Upper lobe of left lung (tissue), 6 donors: Measurements from ENCODE around the gene GASK1A. TPM values are rescaled to one million over a fixed set of nuclear protein-coding genes. Genes with fewer than 3 reads are reported as not detected.

Experiments used
- ATAC-seq, 2 donors: fragments of 200-7000 bp; cut with Tn5 transposase; one replicate each; pipeline ENCODE4 v1.9.1; 2022; ENCODE audit warnings: mild to moderate bottlenecking in 2 of 2, moderate library complexity in 2 of 2; ENCODE audit not compliant: low FRiP score in 2 of 2
- DNase-seq, 2 donors: peaks; one replicate each; pipeline ENCODE4 v3.0.0-alpha.2; 2019 to 2020
- H3K27ac ChIP-seq, 4 donors: fragments of 200-600 bp; sonication (generic); one replicate each; pipeline ENCODE4 v1.5.1; 2016 to 2019
- H3K27me3 ChIP-seq, 4 donors: fragments of 200-600 bp; sonication (generic); one replicate each; pipeline ENCODE4 v1.5.1; 2017 to 2019
- H3K36me3 ChIP-seq, 4 donors: fragments of 200-600 bp; sonication (generic); one replicate each; pipeline ENCODE4 v1.5.1; 2016 to 2019
- H3K4me1 ChIP-seq, 4 donors: fragments of 200-600 bp; sonication (generic); one replicate each; pipeline ENCODE4 v1.5.1; 2018 to 2019
- H3K4me3 ChIP-seq, 4 donors: fragments of 200-600 bp; sonication (generic); one replicate each; pipeline ENCODE4 v1.5.1; 2017 to 2019; ENCODE audit warnings: mild to moderate bottlenecking in 2 of 4, moderate library complexity in 1 of 4
- H3K9me3 ChIP-seq, 4 donors: fragments of 200-600 bp; sonication (generic); one replicate each; pipeline ENCODE4 v1.5.1; 2018 to 2019
- EP300 ChIP-seq, 4 donors: sonication (generic); formaldehyde crosslinking; IDR thresholded peaks; one replicate each; pipeline ENCODE4 v1.5.1; 2017; ENCODE audit warnings: antibody characterized with exemption in 4 of 4, control low read depth in 2 of 4
- POLR2A ChIP-seq, 4 donors: fragments of 450-650 bp; IDR thresholded peaks; one replicate each; pipeline ENCODE4 v1.5.1; 2016 to 2017; ENCODE audit warnings: antibody characterized with exemption in 4 of 4, mild to moderate bottlenecking in 2 of 4
- POLR2AphosphoS5 ChIP-seq, 2 donors: sonication (generic); formaldehyde crosslinking; IDR thresholded peaks; one replicate each; pipeline ENCODE4 v1.5.1; 2017; ENCODE audit warnings: antibody characterized with exemption in 2 of 2
- WGBS, 2 donors: methylation state at CpG; one replicate each; pipeline ENCODE4 v1.1.5; 2017 to 2018; 5-methylcytosine and 5-hydroxymethylcytosine counted together
- total RNA-seq, 6 donors: library from RNA; depleted of rRNA in 4 of 6; stranded (reverse); fragments of >200 nt in 4 of 6; gene quantifications; one replicate each; pipeline versions ENCODE4 v1.1.0 to v1.2.1, GENCODE V29; 2016 to 2021
- TF ChIP-seq, protein P1 (sequence below), 6 experiments: fragments of 450-650 bp in 4 of 6; fragments of 200-600 bp in 2 of 6; sonication (generic) in 2 of 6; IDR thresholded peaks; one replicate each; pipeline ENCODE4 v1.5.1; 2016 to 2019; ENCODE audit warnings: antibody characterized with exemption in 6 of 6
- donor health status: DM: no; HTN: no; CAD: no; lungs with moderate emphysema.
- donor health status: DM: no; HTN: yes; CAD: no; lungs with severe emphysema.

Gene GASK1A
- total RNA-seq, result 1 to 10 TPM; 2.5 to 9.4 (median 7.7) TPM

DNA sequence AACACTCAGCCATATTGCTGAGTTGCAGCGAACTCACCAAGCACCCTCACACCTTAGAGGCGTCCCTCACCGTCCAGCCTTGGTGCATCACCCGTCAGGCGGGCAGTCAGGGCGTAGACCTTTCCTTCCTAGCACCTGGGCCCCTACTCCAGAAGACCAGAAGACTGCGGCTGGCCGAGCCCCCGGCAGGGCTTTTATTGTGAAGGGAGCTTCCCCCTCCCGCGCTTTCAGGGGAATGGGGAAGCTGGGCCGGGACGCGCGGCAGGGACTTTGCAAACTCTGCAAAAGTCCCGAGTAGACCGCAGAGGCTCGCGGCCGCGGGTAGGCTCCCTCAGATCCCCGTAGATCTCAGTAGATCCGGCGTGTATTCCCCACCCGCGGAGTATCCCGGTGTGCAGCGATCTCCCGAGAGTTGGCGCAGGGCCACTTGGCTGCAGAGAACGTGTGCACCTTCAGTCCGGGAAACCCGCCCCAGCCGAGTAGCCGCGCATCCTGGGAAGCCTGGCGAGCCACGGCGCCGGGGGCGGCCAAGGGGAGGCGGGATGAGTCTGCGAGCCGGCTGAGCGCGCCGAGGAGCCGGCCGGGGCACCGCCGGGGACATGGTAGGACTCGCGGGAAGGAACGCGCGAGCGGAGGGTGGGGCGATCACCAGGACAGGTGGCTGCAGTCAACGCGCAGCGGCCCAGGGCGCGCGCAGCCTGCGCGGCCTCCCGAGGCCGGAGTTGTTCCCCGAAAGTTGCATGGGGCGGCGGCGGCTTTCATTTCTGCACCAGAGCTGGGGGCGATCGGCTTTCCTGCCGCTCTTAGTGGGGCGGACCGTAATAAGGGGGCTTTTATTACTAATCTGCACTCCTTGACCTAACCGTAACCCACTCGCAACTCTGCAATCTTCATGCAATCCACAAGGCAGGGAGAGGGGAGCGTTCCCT lies at the start of gene GASK1A:
TSS of gene GASK1A (plus strand) at position 268 of the 929 bp plus-strand sequence. CDS start at position 600, 332 bp downstream.
- peak; percentile 56 to 86 for ATAC-seq
- no peak for TF ChIP-seq POLR2AphosphoS5 (IDR thresholded peaks at IDR 0.05)
- TF ChIP-seq, protein P1, sequence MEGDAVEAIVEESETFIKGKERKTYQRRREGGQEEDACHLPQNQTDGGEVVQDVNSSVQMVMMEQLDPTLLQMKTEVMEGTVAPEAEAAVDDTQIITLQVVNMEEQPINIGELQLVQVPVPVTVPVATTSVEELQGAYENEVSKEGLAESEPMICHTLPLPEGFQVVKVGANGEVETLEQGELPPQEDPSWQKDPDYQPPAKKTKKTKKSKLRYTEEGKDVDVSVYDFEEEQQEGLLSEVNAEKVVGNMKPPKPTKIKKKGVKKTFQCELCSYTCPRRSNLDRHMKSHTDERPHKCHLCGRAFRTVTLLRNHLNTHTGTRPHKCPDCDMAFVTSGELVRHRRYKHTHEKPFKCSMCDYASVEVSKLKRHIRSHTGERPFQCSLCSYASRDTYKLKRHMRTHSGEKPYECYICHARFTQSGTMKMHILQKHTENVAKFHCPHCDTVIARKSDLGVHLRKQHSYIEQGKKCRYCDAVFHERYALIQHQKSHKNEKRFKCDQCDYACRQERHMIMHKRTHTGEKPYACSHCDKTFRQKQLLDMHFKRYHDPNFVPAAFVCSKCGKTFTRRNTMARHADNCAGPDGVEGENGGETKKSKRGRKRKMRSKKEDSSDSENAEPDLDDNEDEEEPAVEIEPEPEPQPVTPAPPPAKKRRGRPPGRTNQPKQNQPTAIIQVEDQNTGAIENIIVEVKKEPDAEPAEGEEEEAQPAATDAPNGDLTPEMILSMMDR (IDR thresholded peaks at IDR 0.05), result no peak
- Histone ChIP-seq H3K4me1 (peaks cover 7 to 15% (median 13%) of the 10 kb centered on the region in 4 donors), H3K27ac (peak within 1 kb of the TSS in 2 of 4 donors; percentile 38 to 39), H3K36me3 (no peaks in the 10 kb centered on the region), H3K9me3 (peaks cover 0 to 7% (median 1%) of the 10 kb centered on the region in 4 donors), H3K27me3 (no peaks in the 10 kb centered on the region), H3K4me3 (peak within 1 kb of the TSS; percentile 52 to 90 (median 70))
- peak; percentile 35 to 90 for DNase-seq
- 4 to 12% methylated on average over 16 to 39 of the region's 80 CpGs for WGBS, 2 donors

DNA sequence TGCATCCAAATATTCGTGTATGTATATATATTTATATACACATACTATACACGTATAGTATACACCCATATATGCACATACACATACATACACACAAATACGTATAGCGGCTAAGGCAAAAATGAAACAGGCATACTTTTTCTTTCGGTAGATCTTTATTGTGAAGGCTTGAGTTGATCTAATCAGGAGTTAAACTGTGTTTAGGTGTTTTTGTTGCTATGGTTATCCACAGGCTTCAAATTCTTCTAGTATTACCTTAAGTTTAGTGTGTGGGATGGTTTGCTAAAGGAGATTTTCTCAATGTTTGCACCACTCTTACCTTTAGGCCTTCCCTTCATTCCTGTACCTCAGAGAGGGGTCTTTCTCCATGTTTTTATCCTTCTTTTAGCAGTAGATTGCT lies 45.0 kb upstream of the GASK1A start:
- H3K4me3 ChIP-seq, result no peak overlapping the region
- H3K4me1 ChIP-seq, result no peaks in the 10 kb centered on the region
- H3K36me3 ChIP-seq, result no peaks in the 10 kb centered on the region
- TF ChIP-seq POLR2AphosphoS5 (IDR thresholded peaks at IDR 0.05) (no peak), POLR2A (IDR thresholded peaks at IDR 0.05) (no peak)
- DNase-seq (no peak), ATAC-seq (no peak)
- H3K27me3 ChIP-seq, result no peaks in the 10 kb centered on the region
- H3K9me3 ChIP-seq, result no peaks in the 10 kb centered on the region
- 89 to 90% methylated on average over 5 of the region's 5 CpGs for WGBS, 2 donors
- H3K27ac ChIP-seq, result no peak overlapping the region

DNA sequence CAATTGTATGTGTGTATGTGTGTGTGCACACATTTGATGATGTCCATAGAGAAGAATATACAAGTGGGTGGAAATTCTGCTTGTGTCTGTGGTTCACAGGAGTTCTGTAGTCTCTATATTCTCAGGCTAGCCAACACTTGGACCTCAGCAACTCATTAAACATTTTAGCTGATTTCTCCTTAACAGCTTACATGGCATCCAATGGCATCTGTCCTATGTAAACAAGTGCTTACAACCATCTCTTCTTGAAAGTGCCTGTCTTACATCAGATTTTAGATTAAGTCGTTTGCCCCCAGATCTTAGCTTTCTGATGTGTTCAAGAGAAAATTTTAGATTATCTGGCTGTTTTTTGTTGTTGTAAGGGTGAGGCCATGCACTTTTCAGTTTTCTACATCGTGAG lies 44.2 kb upstream of the GASK1A start:
- TF ChIP-seq, protein P1 (IDR thresholded peaks at IDR 0.05), result no peak
- TF ChIP-seq EP300 (IDR thresholded peaks at IDR 0.05), result no peak
- TF ChIP-seq POLR2A (IDR thresholded peaks at IDR 0.05), result no peak
- TF ChIP-seq POLR2AphosphoS5 (IDR thresholded peaks at IDR 0.05), result no peak
- 54 to 79% methylated on average over 2 of the region's 2 CpGs for WGBS, 2 donors
- Histone ChIP-seq H3K4me1 (no peaks in the 10 kb centered on the region), H3K27ac (no peak overlapping the region), H3K27me3 (no peaks in the 10 kb centered on the region), H3K36me3 (no peaks in the 10 kb centered on the region), H3K4me3 (no peak overlapping the region), H3K9me3 (no peaks in the 10 kb centered on the region)
- ATAC-seq (no peak), DNase-seq (no peak)

DNA sequence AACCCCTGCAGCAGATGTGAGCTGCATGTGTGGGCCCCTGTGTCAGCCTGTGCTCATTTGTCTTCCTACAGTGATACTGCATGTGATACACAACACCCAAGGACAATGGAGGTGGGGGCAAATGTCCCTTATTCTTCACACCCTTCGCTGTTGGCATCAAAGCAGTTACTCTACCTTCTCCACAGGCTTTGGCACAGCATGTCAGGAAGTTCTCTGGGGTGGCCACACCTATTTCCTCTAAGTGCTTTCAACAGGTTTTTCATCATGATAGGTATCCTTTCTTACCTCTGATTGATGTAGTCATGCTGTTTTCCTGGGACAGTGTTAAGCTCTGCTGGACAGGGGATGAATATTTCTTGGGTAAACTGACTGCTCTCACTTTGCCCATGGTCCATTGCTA lies 43.6 kb upstream of the GASK1A start:
- no peak overlapping the region for H3K4me3 ChIP-seq
- ATAC-seq (no peak), DNase-seq (no peak)
- H3K27ac ChIP-seq, result no peak overlapping the region
- TF ChIP-seq POLR2AphosphoS5 (IDR thresholded peaks at IDR 0.05), result no peak
- TF ChIP-seq EP300 (IDR thresholded peaks at IDR 0.05), result no peak
- TF ChIP-seq, protein P1 (IDR thresholded peaks at IDR 0.05), result no peak
- TF ChIP-seq POLR2A (IDR thresholded peaks at IDR 0.05), result no peak
- H3K36me3 ChIP-seq, result no peaks in the 10 kb centered on the region
- H3K9me3 ChIP-seq, result no peaks in the 10 kb centered on the region
- no peaks in the 10 kb centered on the region for H3K27me3 ChIP-seq
- 67 to 70% methylated on average over 1 of the region's 1 CpG for WGBS, 2 donors
- H3K4me1 ChIP-seq, result no peaks in the 10 kb centered on the region

DNA sequence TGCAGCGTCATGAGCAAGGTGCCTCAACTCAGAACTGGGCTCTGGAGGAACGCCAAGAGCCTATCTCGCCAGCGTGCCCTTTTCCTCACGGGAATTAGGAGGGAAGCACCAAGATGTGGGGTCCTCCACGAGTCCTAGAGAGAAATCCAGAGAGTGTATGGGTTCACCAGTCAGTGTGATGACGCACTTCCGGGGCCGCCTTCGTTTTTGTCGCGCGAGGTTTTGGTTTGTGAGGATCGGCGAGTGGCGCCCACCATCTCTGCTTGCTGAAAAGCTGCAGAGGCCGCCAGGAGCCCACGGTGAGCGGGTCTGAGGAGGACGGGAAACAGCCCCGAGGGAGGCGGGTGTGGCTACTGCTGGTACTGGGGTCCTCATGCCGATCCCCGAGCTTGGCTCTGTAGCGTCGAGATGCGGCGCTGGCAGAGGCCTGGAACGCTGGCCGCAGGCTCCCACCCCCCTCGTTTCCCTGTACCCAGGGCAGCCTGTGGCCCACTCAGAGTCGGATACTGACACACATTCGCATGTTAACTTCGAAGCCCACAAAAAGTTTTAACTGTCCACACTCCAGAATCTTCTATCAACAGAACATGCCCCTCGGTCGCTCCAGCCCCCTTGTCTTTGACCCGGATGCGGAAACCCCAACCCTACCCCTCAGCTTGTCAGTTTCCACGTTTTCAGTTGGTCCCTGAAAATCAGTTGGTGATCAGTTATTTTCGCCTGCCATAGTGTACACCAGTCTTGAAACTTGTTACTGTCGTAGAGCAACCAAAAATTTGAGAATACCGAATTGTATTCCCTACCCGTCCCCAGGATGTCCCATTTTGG lies 42.7 kb upstream of the GASK1A start:
- H3K4me3 ChIP-seq, result peak overlapping the region in 3 of 4 donors; percentile 18 to 33 (median 33)
- TF ChIP-seq EP300 (IDR thresholded peaks at IDR 0.05) (no peak), POLR2A (IDR thresholded peaks at IDR 0.05) (no peak), POLR2AphosphoS5 (IDR thresholded peaks at IDR 0.05) (no peak)
- TF ChIP-seq, protein P1 (IDR thresholded peaks at IDR 0.05), result no peak
- DNase-seq, result peak in 1 of 2 donors; percentile 65
- H3K27ac ChIP-seq, result no peak overlapping the region
- 80 to 83% methylated on average over 42 to 43 of the region's 43 CpGs for WGBS, 2 donors
- no peaks in the 10 kb centered on the region for H3K4me1 ChIP-seq
- H3K9me3 ChIP-seq, result no peaks in the 10 kb centered on the region
- peak in 1 of 2 donors; percentile 51 for ATAC-seq
- no peaks in the 10 kb centered on the region for H3K27me3 ChIP-seq
- H3K36me3 ChIP-seq, result no peaks in the 10 kb centered on the region
